ENCODE data around the gene GPR26. TPM values are rescaled to one million over a fixed set of nuclear protein-coding genes. Genes with fewer than 3 reads are reported as not detected.

GPR26 gene
- total RNA-seq, 4 donors from 2014 or later: not detected

GRCh38 chr10:123674741-123675140, 8.6 kb downstream of the GPR26 start:
- Histone ChIP-seq H3K27ac (no peak overlapping the region), H3K27me3 (no peaks in the 10 kb centered on the region), H3K36me3 (no peaks in the 10 kb centered on the region), H3K9me3 (no peaks in the 10 kb centered on the region), H3K4me3 (no peak overlapping the region), H3K4me1 (no peaks in the 10 kb centered on the region)
- DNase-seq: no peak
- intact Hi-C loops (cut with DNase I; ENCODE audit: low total_unique reads): no loop called here
- TF ChIP-seq POLR2A (IDR thresholded peaks at IDR 0.05) (no peak), CTCF (IDR thresholded peaks at IDR 0.05) (no peak)

- no peak for DNase-seq
- Histone ChIP-seq H3K27ac (no peak overlapping the region), H3K27me3 (no peaks in the 10 kb centered on the region), H3K36me3 (no peaks in the 10 kb centered on the region), H3K9me3 (no peaks in the 10 kb centered on the region), H3K4me1 (no peaks in the 10 kb centered on the region), H3K4me3 (no peak overlapping the region)
- TF ChIP-seq CTCF (IDR thresholded peaks at IDR 0.05) (no peak), POLR2A (IDR thresholded peaks at IDR 0.05) (no peak)
- intact Hi-C loops (cut with DNase I; ENCODE audit: low total_unique reads): no loop called here
Measured at GRCh38 chr10:123675811-123676210, 9.7 kb downstream of the GPR26 start.

GRCh38 chr10:123677556-123677955, 11.4 kb downstream of the GPR26 start:
- DNase-seq: no peak

GRCh38 chr10:123678376-123678775, 12.2 kb downstream of the GPR26 start:
- intact Hi-C loops (cut with DNase I; ENCODE audit: low total_unique reads): no loop called here
- no peak for DNase-seq
- Histone ChIP-seq H3K4me3 (no peak overlapping the region), H3K4me1 (no peaks in the 10 kb centered on the region), H3K27me3 (no peaks in the 10 kb centered on the region), H3K27ac (no peak overlapping the region), H3K9me3 (no peaks in the 10 kb centered on the region), H3K36me3 (no peaks in the 10 kb centered on the region)
- TF ChIP-seq POLR2A (IDR thresholded peaks at IDR 0.05) (no peak), CTCF (IDR thresholded peaks at IDR 0.05) (no peak)

More at GRCh38 chr10:123677556-123677955, 11.4 kb downstream of the GPR26 start:
- H3K4me1 ChIP-seq: no peaks in the 10 kb centered on the region
- H3K27me3 ChIP-seq: no peaks in the 10 kb centered on the region
- H3K27ac ChIP-seq: no peak overlapping the region
- H3K9me3 ChIP-seq: no peaks in the 10 kb centered on the region
- TF ChIP-seq CTCF (IDR thresholded peaks at IDR 0.05) (no peak), POLR2A (IDR thresholded peaks at IDR 0.05) (no peak)
- no peak overlapping the region for H3K4me3 ChIP-seq
- intact Hi-C loops (cut with DNase I; ENCODE audit: low total_unique reads): no loop called here
- H3K36me3 ChIP-seq: no peaks in the 10 kb centered on the region

GRCh38 chr10:123681285-123681684, 15.1 kb downstream of the GPR26 start:
- intact Hi-C loops (cut with DNase I; ENCODE audit: low total_unique reads): no loop called here
- no peak for DNase-seq
- TF ChIP-seq CTCF (IDR thresholded peaks at IDR 0.05) (no peak), POLR2A (IDR thresholded peaks at IDR 0.05) (no peak)
- Histone ChIP-seq H3K4me1 (no peaks in the 10 kb centered on the region), H3K27ac (no peak overlapping the region), H3K9me3 (no peaks in the 10 kb centered on the region), H3K4me3 (no peak overlapping the region), H3K36me3 (no peaks in the 10 kb centered on the region), H3K27me3 (no peaks in the 10 kb centered on the region)
